Activated naive CD4-positive, alpha-beta T cell treated with anti-CD3 and anti-CD28 coated beads, Interleukin-2, amount 50 U/mL, for 72 hours (primary cell): ENCODE results near the gene PPP4R4. TPM values are rescaled to one million over a fixed set of nuclear protein-coding genes. Genes with fewer than 3 reads are reported as not detected.

Experiments
- ATAC-seq, 2 donors: fragments of 150-1000 bp; cut with Tn5 transposase; 2 replicates each; pipeline ENCODE4 v1.10.0; 2021; ENCODE audit warnings: mild to moderate bottlenecking in 2 of 2, moderate library complexity in 2 of 2
- DNase-seq, 2 donors: peaks; one replicate each; pipeline ENCODE4 v3.0.0; 2021 to 2022; ENCODE audit warnings: low spot score in 2 of 2
- H3K27ac Mint-ChIP-seq, 2 donors: one replicate each; pipeline ENCODE4 v1.8.0; 2022; ENCODE audit warnings: mild to moderate bottlenecking in 2 of 2, mixed read lengths in 2 of 2
- H3K36me3 Mint-ChIP-seq, 2 donors: one replicate each; pipeline ENCODE4 v1.8.0; 2022; ENCODE audit warnings: mixed read lengths in 2 of 2
- H3K9me3 Mint-ChIP-seq, 2 donors: one replicate each; pipeline ENCODE4 v1.8.0; 2022; ENCODE audit warnings: mixed read lengths in 2 of 2
- total RNA-seq, 2 donors: library from RNA; stranded (reverse); gene quantifications; one replicate each; pipeline ENCODE4 v1.2.3, GENCODE V29; 2022

The PPP4R4 gene
- total RNA-seq, 2 donors from 2014 or later = 6.5 to 8.7 TPM

DNA sequence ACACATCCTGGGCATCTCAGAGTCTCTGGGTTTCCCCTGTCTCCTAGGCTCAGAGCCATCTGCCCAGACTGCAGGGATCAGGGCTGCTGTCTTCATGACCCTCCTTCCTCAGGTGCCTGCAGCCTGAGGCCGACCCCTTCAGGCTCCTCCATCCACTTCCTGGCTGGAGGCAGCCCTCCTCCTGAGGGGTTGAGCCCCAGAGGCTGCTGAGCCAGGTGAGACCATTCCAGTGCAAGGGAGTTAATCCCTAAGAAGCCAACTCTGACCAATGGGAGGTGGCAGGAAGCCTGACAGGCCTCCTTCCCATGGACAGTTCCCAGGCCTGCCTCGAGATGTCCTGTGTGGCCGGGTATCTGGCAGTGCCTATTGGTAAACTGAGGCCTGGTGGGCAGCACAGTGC is 8.4 kb upstream of the PPP4R4 start:
- no peaks in the 10 kb centered on the region for H3K9me3 Mint-ChIP-seq
- ATAC-seq = no peak
- no peak overlapping the region for H3K27ac Mint-ChIP-seq
- no peak for DNase-seq
- H3K36me3 Mint-ChIP-seq = no peaks in the 10 kb centered on the region

DNA sequence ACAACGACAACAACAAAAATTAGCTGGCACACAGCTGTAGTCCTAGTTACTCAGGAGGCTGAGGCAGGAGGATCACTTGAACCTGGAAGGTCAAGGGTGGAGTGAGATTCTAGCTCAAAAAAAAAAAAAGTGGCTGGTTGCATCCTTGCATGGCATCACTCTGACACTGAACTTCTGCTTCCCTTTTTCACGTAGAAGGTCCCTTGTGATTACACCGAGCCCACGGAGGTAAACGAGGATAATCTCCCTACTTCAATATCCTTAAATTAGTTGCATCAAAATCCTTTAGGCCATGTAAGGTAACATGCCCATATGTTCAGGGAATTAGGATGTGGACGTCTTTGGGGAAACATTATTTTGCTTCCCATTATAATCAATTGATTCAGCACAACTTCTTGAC is 4.0 kb upstream of the PPP4R4 start:
- Mint-ChIP-seq H3K36me3 (peaks cover 0 to 2% of the 10 kb centered on the region in 2 donors), H3K9me3 (no peaks in the 10 kb centered on the region), H3K27ac (no peak overlapping the region)
- no peak for DNase-seq
- no peak for ATAC-seq

DNA sequence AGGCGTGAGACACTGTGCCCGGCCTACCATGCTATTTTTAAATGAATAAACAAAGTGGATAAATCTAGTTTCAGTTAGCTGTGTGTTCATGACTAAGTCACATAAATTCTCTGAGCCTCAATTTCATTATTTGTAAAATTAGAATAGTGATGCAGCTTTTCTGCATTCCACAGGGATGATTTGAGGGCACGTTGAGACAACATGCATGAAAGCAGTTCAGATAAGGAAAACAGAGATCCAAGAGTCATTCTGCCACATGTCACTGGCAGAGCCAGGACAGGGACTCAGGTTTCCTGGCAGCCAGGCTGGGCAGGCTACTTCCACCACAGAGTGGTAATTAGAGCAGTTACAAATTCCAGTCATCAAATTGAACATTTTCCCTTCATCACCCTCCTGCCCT is 2.9 kb upstream of the PPP4R4 start:
- peaks cover 0 to 8% of the 10 kb centered on the region in 2 donors for H3K36me3 Mint-ChIP-seq
- H3K27ac Mint-ChIP-seq = no peak overlapping the region
- DNase-seq = no peak
- H3K9me3 Mint-ChIP-seq = no peaks in the 10 kb centered on the region
- no peak for ATAC-seq

DNA sequence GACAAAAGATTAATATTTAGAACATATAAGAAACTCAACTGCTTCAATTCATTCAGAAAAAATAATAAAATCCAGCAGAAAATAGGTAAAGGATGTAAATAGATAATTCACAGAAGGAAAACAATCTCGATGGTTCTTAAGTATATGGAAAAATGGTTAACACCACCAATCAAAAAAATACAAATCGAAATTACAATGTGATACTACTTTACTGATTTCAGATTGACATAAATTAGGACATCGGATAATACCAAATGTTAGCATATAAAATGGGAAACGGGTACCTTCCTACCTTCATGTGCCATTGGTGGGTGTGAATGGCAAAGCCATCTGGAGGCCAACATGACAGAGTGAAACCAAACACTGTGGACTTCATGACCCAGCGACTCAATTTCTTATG is 1.6 kb upstream of the PPP4R4 start:
- DNase-seq (no peak), ATAC-seq (no peak)
- Mint-ChIP-seq H3K36me3 (peaks cover 0 to 8% of the 10 kb centered on the region in 2 donors), H3K9me3 (no peaks in the 10 kb centered on the region), H3K27ac (peak overlapping the region in 1 of 2 donors; percentile 86)

DNA sequence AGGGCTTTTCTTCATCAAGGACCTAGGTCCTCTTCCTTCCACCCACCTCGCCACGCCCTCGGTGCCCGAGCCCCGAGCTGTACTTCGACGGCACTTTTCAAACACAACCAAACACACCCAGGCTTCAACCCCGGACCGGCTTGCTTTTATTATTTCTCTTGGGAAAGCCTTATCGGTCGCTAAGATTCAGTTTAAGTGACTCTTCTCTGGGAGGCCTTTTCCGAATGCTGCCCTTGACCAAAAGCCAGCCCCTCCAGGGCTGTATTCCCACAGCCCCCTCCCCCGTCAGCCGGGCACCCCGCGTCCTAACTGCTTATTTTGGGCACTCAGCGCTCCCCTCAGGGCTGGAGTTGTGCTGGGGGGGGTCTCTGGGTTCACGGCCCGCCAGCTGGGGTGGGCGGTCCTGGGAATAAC is 644 bp upstream of the PPP4R4 start:
- Mint-ChIP-seq H3K36me3 (peaks cover 0 to 8% of the 10 kb centered on the region in 2 donors), H3K9me3 (no peaks in the 10 kb centered on the region), H3K27ac (peak overlapping the region; percentile 84 to 86)
- no peak for DNase-seq
- ATAC-seq = peak in 1 of 2 donors; percentile 17

DNA sequence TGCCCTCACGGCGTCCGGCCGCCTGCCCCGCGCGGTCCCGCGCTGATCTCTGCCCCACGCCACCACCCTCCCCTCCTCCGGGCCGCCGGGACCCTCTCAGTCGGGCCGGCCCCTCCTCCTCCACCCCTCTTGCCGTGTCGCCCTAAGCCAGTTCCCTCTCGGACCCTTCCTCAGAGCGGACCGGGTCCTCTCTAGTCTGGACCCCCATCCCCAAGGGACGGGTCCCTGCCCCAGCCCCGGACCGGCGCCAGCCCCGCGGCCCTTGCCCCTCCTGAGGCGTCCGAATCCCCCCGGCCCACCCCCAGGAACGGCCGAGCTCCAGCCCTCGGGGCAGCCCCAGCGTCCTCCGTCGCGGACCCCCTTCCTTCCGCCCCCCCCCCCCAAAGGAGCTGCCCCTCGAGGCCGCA is 485 bp downstream of the PPP4R4 start:
- no peak for ATAC-seq
- Mint-ChIP-seq H3K36me3 (peaks cover 0 to 8% of the 10 kb centered on the region in 2 donors), H3K9me3 (no peaks in the 10 kb centered on the region), H3K27ac (peak overlapping the region in 1 of 2 donors; percentile 81)
- no peak for DNase-seq

DNA sequence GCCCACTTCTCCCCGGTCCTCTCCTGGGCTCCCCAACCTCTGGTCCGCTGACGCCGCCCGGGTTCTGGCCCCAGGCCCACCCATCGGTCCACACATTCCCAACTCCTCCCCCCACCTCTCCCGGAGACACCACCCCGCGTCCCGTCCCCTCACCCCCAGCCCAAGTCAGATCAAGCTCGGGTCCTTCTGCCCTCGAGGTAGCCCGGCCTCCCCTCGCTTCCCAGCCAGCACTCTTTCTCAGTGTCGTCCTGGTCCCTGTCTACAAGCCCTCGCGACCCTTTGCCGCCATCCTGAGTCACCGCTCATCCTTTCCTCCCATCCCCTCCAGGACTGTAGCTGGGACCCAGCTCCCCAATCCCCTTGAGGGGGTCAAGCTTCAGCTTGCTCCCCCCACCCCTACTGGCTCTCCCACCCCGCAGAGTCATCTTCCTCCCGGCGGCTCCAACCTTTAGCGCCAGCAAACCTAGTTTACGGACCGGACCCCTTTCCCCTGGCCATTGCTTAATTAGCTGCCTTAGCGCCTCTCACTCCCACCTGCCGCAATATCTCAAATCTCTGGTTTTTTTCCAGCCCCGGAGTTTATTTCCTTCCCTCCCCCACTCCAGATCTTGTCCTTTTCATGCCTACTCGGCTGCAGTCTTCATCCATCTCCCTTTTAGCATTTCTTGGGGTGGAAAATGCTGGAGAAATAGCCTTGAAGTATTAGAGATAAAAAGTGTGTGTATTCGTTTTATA is 1.1 kb downstream of the PPP4R4 start:
- H3K9me3 Mint-ChIP-seq = no peaks in the 10 kb centered on the region
- peaks cover 0 to 8% of the 10 kb centered on the region in 2 donors for H3K36me3 Mint-ChIP-seq
- ATAC-seq = no peak
- DNase-seq = no peak
- H3K27ac Mint-ChIP-seq = peak overlapping the region; percentile 81 to 94

DNA sequence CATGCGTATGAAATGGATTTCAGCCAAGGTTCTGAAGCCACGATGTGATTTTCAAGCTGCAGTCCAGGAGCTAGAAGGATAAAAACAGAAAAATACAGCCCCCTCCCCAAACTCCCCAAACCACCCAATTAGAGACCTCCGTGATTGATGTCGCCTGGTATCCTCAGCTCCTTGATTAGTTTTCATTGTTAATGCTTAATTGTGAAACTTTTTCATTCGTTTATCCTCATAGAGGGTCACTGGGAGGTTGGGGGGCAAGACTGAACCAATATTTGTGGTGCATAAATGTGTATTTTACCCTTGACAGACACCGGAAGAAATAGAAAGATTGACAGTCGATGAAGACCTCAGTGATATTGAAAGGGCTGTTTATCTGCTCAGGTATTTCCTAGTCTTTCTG is 1.6 kb downstream of the PPP4R4 start:
- peak overlapping the region in 1 of 2 donors; percentile 81 for H3K27ac Mint-ChIP-seq
- H3K9me3 Mint-ChIP-seq = no peaks in the 10 kb centered on the region
- peaks cover 0 to 8% of the 10 kb centered on the region in 2 donors for H3K36me3 Mint-ChIP-seq
- ATAC-seq (no peak), DNase-seq (no peak)

DNA sequence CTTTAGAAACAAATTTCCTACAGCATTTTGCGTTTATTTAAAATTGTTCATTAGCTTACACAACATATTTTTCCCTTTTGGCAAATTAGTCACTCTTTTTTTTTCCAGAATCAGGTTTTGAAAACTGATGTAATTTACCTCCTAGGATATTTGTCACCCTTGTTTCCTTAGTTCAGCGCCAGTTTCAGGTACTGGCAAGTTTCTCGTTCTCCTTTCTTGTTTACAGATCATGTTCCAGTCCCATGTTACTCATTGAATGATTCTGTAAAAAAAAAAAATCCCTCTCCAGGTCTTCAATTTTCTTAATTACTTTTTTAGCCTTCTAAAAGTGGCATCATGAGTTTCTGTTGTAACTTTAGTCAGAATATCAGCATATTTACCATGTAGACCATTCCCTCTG is 2.7 kb downstream of the PPP4R4 start:
- no peak for DNase-seq
- Mint-ChIP-seq H3K27ac (no peak overlapping the region), H3K9me3 (no peaks in the 10 kb centered on the region), H3K36me3 (peaks cover 0 to 8% of the 10 kb centered on the region in 2 donors)
- no peak for ATAC-seq

DNA sequence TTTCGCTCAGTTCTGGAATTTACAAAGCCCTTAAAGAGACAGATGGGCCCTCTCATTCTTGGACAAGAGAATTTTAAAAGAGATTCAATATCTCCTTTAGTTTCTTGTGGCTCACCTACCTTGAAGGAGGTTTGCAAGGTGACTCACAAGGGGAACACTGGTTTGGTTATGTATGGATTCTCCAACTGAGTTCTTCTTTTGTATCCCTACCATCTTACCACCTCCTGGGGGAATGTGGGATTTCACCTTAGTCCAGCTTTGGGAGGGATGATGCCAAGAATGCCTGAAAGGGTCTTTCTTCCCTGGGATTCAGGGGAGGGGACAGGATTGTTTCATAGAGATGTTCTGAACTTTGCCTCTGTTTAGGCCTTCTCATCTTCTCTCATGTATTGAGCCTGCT is 3.7 kb downstream of the PPP4R4 start:
- H3K9me3 Mint-ChIP-seq = no peaks in the 10 kb centered on the region
- peaks cover 0 to 8% of the 10 kb centered on the region in 2 donors for H3K36me3 Mint-ChIP-seq
- peak overlapping the region in 1 of 2 donors; percentile 69 for H3K27ac Mint-ChIP-seq
- DNase-seq = no peak
- ATAC-seq = no peak

DNA sequence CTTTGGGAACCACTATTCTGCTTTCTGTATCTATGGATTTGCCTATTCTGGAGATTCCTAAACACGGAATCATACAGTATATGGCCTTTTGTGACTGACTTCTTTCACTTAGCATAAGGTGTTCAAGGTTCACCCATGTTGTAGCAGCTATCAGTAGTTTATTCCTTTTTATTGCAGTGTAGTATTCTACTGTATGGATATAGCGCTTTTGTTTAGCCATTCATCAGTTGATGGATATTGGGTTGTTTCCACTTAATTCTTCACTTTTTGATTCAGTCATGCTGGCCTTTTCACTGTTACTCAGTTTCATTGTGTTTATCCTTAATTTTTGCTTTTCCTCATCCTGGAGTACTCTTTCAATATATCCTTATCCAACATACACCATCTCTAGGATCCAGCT is 5.1 kb downstream of the PPP4R4 start:
- ATAC-seq (no peak), DNase-seq (no peak)
- Mint-ChIP-seq H3K36me3 (peaks cover 0 to 8% of the 10 kb centered on the region in 2 donors), H3K9me3 (no peaks in the 10 kb centered on the region), H3K27ac (no peak overlapping the region)

DNA sequence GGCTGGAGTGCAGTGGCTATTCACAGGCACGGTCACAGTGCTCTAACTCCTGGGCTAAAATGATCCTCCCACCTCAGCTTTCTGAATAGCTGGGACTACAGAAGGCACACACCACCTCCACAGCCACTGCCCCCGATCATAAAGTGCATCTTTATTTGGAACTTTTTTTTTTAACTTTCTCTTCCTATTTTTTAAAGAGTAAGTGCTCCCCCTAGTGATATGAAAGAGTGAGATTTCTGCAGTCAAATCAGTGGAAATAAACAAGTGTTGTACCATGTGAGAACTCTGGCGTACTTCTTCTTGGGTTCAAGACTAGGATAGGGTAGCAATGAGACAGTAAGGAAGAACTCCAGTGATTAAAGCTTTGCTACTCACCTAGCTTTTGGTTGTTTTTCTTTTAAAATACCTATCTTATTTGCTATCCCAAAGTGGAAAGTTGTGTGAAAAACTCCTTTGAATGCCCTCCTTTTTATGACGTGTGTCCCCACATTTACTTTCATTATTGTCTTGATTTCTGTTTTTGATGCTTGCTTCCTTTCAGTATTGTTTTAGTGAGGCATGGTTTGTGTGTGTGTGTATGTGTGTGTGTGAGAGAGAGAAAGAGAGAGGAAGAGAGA is 6.6 kb downstream of the PPP4R4 start:
- DNase-seq (no peak), ATAC-seq (peak; percentile 62 to 75)
- no peaks in the 10 kb centered on the region for H3K36me3 Mint-ChIP-seq
- no peaks in the 10 kb centered on the region for H3K9me3 Mint-ChIP-seq
- H3K27ac Mint-ChIP-seq = peak overlapping the region; percentile 25 to 37

DNA sequence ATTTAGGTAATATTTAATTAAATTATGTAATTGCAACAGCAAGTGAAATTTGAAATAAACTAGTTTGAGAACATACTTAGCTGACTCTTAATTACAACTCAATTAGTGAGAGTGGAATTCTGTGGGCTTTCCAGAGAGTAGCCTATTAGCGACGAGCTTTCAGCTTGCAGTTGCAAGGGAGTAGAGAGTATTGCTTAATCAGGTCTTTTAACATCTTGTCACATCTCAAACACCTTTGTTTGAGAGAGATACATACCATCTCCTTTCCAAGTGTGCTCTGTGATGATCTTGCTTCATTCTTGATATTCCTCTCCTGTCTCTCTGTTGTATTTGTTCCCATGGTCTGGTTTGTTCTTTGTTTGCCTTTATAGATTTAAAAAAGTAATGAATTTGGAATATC is 7.7 kb downstream of the PPP4R4 start:
- Mint-ChIP-seq H3K9me3 (no peaks in the 10 kb centered on the region), H3K36me3 (no peaks in the 10 kb centered on the region)

DNA sequence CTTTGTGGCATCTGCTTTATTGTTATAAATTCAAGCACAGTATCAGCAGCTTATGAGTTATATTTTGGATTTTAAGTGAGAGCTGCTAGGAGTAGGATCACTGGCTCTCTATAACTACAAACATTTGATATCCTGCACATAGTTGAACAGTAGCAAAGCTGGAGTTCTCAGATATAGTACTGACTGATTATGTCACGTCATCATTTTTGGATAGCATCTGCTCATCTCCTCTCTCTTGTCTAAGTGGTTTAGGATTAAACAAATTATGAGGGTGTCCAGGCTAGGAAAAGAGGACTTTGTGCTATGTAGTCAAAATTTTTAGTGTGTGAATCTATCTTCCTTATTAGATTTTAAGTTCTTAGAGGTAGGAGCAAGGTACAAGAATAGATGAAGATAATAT is 18.4 kb downstream of the PPP4R4 start:
- no peak for DNase-seq
- H3K36me3 Mint-ChIP-seq = peaks cover 0 to 8% of the 10 kb centered on the region in 2 donors
- H3K9me3 Mint-ChIP-seq = peaks cover 4 to 8% of the 10 kb centered on the region in 2 donors
- no peak overlapping the region for H3K27ac Mint-ChIP-seq
- no peak for ATAC-seq

More for the DNA sequence above, 7.7 kb downstream of the PPP4R4 start:
- DNase-seq (no peak), ATAC-seq (no peak)
- no peak overlapping the region for H3K27ac Mint-ChIP-seq

DNA sequence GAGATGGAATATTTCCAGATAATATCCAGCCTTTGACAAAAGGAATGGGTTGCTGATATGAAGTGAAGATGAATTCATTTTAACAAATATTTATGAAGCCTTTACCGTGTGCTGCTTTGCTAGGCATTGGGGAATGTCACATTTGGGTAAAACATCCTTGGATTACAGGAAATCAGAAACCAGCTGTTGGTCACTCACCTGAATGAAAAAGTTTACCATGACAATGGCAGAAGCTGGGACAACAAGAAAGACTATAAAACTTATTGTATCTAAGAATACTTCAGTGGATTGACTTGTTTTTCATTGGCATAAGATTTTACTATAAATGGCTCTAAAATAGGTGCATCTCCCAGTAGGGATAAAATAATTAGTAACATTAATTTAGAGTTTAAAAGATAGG is 19.7 kb downstream of the PPP4R4 start:
- Mint-ChIP-seq H3K36me3 (peaks cover 0 to 8% of the 10 kb centered on the region in 2 donors), H3K9me3 (peaks cover 4 to 8% of the 10 kb centered on the region in 2 donors), H3K27ac (no peak overlapping the region)
- DNase-seq (no peak), ATAC-seq (no peak)

DNA sequence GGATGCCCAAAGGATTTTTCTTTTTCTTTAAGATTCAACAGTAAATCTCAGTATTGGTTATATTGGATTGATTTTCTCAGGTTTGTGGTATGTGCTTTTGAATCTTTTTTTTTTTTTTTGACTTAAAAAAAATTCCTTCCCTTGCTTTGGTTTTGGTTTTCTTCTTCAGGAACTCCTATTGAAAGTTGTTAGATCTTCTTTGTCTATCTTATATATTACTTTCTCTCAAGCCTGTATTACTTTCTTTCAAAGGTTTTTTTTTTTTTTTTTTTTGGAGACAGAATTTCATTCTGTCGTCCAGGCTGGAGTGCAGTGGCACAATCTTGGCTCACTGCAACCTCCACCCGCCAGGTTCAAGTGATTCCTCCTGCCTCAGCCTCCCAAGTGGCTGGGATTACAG is 21.9 kb downstream of the PPP4R4 start:
- peaks cover 11 to 14% of the 10 kb centered on the region in 2 donors for H3K9me3 Mint-ChIP-seq
- peaks cover 8 to 9% of the 10 kb centered on the region in 2 donors for H3K36me3 Mint-ChIP-seq
- no peak for DNase-seq
- ATAC-seq = no peak
- H3K27ac Mint-ChIP-seq = no peak overlapping the region

DNA sequence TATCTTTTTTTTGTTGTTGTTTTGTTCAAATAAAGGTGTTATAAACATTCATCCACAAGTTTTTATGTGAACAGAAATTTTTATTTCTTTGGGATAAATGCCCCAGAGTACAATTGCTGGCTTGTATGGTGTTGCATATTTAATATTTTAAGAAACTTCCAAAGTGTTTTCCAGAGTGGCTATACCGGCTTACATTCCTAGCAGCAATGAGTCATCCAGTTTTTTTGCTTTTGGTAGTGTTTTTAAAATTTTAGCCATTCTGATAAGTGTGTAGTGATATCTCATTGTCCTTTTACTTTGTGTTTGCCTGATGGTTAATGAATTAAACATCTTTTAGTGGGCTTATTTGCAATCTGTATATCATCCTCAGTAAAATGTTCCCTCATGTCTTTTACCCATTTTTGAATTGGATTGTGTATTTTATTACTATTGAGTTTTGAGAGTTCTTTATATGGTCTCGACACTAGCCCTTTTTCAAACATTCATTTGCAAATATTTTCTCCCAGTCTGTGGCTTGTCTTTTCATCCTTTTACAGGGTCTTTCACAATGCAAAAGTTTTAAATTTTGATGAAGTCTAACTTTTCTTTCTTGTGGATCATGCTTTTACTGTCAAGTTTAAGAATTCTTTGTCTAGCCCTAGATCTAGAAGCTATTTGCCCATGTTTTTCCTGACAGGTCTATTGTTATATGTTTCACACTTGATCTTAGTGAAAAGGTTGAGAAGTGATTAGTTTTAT is 29.5 kb downstream of the PPP4R4 start:
- DNase-seq (no peak), ATAC-seq (no peak)
- no peak overlapping the region for H3K27ac Mint-ChIP-seq
- peaks cover 7 to 8% of the 10 kb centered on the region in 2 donors for H3K9me3 Mint-ChIP-seq
- H3K36me3 Mint-ChIP-seq = peaks cover 0 to 9% of the 10 kb centered on the region in 2 donors
